ENCODE data around the gene SRD5A2.

Gene SRD5A2

DNA sequence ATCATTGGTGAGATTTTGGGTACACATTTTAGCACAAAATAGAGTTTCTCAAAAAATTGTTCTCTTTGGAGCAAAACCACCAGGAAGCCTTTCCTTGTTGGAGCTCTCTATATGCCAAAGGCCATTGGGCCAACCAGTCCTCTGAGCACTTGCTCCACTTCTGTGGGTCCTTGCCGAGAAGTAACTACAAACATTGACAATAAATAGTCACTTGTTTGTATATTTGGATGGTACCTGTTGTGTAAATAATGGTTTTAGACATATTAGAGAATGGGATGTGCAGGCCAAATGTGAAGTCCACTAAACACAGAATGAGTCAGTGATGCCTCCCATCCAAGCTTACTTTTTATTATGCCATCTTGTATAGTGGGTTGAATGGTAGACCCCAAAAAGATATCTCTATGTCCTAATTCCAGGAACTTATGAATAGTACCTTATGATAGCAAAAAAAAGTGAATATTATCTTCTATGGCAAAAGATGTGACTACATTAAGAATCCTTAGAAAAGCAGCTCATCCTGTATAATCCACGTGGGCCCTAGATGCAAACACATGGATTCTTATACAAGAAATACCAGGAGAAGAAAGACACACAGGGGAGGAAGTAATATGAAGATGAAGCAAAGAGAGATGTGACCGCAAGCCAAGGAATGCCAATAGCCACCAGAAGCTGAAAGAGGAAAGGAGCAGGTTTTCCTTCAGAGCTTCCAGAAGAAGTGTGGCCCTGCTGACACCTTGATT, 24.6 kb downstream of the SRD5A2 start:
- H3K27ac ChIP-seq: no peak overlapping the region
- TF ChIP-seq CTCF (conservative IDR thresholded peaks at IDR 0.05) (no peak), ZFX (IDR thresholded peaks at IDR 0.05) (no peak)

DNA sequence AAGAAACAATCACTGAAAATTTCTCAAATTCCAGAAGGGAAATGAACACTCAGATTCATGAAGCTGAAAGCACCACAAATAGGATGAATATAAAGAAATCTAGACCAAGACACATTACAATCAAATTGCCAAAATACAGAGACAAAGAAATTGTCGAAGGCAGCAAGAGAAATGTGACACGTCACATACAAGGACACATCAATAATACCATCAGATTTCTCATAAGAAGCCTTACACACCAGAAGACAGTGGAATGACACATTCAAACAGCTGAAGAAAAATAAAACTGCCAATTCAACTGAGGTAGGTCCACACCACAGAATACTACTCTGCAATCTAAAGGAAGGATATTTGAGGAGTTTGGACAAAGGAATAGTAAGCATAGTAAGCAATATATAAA, 27.4 kb downstream of the SRD5A2 start:
- H3K27ac ChIP-seq: no peak overlapping the region
- TF ChIP-seq ZFX (IDR thresholded peaks at IDR 0.05) (no peak), CTCF (conservative IDR thresholded peaks at IDR 0.05) (no peak)

DNA sequence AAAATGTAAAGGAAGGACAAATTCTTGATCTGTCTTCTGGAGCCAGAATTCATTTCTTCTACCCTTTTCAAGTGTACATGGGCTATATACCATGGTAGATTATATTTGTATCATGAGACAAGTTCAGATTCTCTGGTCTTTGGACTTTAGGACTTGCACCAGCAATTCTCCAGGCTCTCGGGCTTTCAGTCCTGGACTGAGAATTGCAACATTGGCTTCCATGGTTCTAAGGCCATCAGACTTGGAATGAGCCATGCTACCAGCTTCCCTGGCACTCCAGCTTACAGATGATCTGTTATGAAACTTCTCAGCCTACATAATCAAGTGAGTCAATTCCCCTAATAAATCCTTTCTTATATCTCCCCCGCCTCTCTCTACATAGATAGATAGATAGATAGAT, 33.3 kb downstream of the SRD5A2 start:
- TF ChIP-seq ZFX (IDR thresholded peaks at IDR 0.05): no peak
- TF ChIP-seq CTCF (conservative IDR thresholded peaks at IDR 0.05): no peak

GRCh38 chr2:31541853-31542252, 38.9 kb downstream of the SRD5A2 start:
- TF ChIP-seq CTCF (conservative IDR thresholded peaks at IDR 0.05) (no peak), ZFX (IDR thresholded peaks at IDR 0.05) (no peak)
- no peak overlapping the region for H3K27ac ChIP-seq

More for the DNA sequence above, 33.3 kb downstream of the SRD5A2 start:
- no peak overlapping the region for H3K27ac ChIP-seq

DNA sequence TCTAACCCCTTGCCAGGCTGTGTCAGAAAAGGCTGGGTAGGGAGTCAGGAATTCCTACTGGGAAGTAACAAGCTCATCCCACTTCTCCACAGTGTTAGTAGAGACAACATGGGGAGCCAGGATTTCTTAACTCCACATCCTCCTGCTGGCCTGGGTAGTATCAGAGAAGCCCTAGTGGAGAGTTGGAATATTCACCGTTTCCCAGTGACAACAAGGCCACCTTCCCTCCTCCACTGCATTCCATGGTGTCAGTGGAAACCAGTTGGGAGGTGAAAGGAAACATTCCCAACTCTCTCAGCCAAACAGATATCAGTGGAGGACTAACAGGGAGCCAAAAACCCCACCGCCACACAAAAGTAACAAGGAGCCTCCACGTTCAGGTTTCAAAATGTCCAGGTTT, 41.2 kb downstream of the SRD5A2 start:
- H3K27ac ChIP-seq: no peak overlapping the region
- TF ChIP-seq ZFX (IDR thresholded peaks at IDR 0.05) (no peak), CTCF (conservative IDR thresholded peaks at IDR 0.05) (no peak)

DNA sequence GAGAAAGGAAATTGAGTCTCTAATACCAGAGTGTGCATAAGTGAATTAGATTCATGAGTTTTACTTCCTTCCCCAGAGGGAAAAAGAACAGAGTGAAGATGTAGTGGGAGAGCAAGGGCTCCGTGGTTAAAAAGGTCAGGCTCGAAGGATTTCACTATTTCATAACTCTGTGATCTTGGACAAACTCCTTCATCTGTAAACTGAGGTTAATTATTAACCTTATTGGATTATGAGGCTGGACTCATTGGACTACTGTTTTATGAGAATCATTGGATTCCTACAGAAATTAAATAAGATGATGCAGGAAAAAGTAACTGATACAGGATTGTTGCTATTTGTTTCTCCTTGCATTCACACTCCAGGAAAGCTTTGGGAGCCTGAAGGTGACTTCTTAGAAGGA, 45.0 kb downstream of the SRD5A2 start:
- TF ChIP-seq CTCF (conservative IDR thresholded peaks at IDR 0.05) (no peak), ZFX (IDR thresholded peaks at IDR 0.05) (no peak)
- no peak overlapping the region for H3K27ac ChIP-seq

- H3K27ac ChIP-seq: no peak overlapping the region
- TF ChIP-seq CTCF (conservative IDR thresholded peaks at IDR 0.05) (no peak), ZFX (IDR thresholded peaks at IDR 0.05) (no peak)
These were observed 46.1 kb downstream of the SRD5A2 start for GRCh38 chr2:31534636-31535035.
